DMS53 (cell line): ENCODE results near the gene DNMT3A.

Source experiments
- DNase-seq: peaks from one replicate; lab custom pipeline; 2025; lab: John Stamatoyannopoulos, UW

The DNMT3A gene

DNA sequence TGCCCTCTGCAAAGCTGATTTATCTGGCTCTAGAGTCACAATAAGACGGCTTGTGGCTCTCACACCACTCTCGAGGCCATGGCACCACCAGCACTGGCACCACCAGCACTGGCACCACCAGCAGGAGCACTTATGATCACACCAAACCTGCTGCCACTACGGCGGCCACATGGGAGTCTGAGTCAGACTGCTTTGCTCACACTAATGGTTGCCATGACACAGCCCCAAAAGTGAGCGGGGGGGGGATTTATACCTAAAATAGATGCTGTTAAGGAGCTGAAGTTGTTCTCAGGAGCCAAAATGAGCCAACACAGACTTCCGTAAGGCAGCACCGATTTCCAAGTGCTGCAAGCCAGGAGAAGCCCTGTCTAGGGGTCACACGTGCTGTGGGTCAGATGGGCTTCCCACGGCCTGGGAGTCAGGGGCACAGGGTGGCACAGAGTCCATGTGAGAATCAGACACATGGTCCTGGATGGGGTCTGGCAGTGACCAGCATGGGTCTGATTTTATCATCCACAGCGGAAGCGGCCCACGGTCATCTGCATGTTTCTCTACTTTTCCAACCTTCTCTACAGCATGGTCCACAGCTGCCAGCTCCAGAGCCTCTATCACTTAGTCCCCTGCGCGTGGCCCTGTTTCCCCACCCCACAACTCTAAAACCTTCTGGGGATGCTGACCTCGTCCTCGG is 16.7 kb downstream of the DNMT3A start:
- DNase-seq: no peak

GRCh38 chr2:25324251-25324650 is 17.5 kb downstream of the DNMT3A start:
- DNase-seq: no peak

- DNase-seq: no peak
Observed at GRCh38 chr2:25323610-25324189, 18.0 kb downstream of the DNMT3A start.

- no peak for DNase-seq
Observed at GRCh38 chr2:25323042-25323514, 18.6 kb downstream of the DNMT3A start.

DNA sequence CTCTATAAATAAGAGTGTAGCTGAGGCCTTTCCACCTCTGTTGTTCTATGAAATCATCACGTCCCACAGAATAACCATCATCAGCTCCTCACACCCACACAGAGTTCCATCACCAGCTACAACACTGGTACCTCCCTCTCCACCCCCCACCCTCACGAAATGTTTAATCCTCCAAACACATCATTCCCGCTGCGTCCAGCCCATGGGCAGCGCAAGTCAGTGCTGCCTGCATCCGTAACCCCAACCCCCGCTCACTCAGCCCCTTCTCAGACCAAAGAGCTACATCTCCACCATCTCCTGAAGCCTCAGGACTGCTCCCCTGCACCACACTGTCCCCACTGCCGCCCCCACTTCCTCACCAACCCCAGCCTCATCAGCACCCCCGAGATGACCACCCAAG is 19.4 kb downstream of the DNMT3A start:
- DNase-seq: no peak

GRCh38 chr2:25320077-25320476 is 21.6 kb downstream of the DNMT3A start:
- no peak for DNase-seq

DNA sequence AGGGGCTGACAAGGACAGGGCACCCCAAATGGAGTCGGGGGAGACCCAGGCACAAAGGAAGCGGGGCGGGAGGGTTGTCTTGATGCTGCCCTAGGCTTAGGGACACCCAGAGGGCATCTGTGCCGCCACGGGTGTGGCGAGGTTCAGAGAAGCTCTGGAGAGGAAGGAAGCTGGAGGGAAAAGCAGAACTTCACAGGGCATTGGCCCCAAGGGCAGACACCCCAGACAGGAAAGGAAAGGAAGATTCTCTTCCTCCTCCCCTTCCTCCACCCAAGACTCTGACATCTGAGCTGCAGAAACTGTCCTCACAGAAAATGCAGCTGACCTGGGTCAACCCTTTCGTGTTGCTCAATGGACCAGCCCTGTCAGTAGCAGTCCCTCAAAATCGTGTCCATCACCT is 25.6 kb downstream of the DNMT3A start:
- DNase-seq: no peak

DNA sequence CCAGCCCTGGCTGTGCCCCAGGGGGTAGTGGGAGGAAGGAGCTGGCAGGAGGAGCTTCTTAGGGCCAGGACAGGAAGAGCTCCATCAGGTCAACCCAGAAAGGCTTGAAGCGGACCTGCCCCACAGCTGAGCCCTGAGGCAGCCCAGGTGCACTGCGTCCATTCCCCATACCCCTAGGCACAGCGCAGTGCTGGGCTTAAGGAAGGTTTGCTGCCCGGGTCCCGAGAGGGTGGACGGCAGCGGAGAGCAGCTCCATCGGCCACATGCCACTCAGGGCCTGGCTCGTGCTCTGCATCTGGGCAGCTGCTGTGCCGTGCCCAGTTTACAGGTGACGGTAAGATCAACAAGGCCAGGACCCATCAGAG is 26.4 kb downstream of the DNMT3A start:
- no peak for DNase-seq

GRCh38 chr2:25314514-25315315 is 27.0 kb downstream of the DNMT3A start:
- DNase-seq: peak; percentile 21

DNA sequence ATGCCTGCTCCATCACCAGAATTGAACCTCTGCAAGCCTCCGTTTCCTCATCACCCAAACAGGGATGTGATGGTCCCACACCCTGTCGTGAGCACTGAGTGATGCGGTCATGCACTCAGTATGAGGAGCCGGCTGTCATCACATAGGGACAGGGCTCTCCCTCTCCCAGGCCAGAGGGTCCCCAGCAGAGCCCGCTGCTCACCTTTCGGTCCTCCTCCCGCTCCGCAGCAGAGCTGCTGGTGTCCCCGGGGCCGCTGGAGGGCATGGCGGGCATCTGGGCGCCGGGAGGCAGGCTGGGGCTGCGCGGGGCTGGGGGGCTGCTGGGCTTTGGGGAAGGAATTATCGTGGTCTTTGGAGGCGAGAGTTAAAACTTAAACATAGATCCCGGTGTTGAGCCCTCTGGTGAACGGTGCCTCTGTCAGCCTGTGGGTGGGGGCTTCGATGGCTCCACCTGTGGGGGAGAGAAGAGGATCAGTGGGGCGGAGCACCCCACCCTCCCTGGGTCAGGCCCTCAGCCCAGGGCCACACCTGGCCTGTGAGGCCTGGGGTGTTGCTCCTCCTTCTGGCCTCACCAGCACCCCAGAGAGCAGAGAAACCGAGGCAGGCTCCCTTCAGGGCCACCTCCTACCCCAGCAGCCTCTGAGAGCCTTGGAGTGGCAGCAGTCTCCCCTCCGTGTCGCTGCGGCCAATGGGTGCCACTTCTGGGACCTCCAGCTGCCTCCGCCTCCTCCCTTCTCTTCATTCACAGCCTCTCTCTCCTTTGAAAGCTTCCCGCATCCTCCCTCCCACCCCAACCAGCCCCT is 27.8 kb downstream of the DNMT3A start:
- DNase-seq: no peak

DNA sequence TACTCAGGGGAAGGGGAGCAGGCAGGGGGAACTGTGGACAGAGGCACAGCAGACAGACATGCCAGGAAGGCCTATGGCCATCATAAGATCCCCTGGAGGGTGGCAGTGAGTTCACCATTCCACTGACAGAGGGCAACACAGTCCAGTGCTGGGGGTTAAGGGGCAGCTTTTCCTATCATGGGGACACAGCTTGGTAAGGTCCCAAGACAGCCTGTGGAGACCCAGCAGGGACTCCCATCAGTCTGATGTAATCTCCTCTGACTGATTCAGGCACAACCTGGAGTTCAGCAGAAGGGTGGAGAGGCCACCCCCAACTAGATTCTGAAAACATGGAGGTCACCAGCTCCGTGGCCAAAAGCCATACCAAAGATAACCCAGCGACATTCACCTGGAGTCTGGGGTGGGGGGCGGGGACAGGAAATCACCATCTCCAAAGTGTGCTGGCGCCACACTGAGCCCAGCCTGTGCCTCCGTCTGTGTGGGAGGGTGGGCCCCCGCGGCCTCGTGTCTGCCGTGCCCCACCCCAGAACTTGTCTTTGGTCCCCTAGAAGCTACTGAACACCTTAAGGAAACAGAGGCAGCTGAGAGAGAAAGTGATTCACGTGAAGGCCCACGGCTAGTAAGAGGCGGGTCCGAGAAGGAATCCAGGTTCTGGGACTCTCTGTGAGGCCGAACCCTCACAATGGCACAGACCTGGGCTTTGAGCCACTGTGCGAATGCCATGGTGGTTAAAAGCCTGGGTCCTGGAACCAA is 28.6 kb downstream of the DNMT3A start:
- DNase-seq: peak; percentile 8

DNA sequence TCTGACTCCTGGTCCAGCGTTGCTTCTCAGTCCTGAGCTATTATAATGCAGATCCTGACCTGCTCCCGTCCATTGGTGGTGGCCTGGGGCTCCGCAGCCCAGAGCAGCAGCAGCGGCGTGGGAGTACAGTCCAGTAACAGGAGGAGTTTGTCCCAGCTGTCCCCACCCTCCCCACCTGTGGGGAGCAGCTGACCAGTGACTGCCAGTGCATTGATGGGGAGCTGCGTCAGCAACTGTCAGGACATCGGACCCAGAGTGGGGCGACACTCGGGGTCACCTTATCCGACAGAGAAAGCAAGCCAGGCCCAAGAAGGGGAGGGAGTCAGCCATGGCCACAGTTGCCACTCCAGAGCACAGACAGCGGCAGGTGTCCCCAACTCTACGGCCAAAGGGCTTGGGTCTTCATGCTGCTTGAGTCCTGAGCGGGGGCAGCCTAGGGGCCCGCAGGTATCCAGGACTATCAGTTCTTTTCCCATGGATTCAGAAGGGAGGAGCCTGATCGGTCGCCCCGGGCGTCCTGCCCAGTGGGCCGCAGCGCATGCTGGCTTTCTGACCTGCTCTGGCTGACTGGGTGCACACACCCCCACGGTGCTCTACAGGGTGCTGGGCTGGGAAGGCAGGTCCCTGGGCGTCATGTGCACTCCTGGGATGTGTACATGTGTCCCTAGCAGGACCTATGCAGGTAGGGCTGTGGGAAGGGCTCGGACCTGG is 29.7 kb downstream of the DNMT3A start:
- DNase-seq: peak; percentile 51

GRCh38 chr2:25310965-25311864 is 30.5 kb downstream of the DNMT3A start:
- peak; percentile 91 for DNase-seq

GRCh38 chr2:25310709-25310964 is 31.1 kb downstream of the DNMT3A start:
- DNase-seq: no peak

DNA sequence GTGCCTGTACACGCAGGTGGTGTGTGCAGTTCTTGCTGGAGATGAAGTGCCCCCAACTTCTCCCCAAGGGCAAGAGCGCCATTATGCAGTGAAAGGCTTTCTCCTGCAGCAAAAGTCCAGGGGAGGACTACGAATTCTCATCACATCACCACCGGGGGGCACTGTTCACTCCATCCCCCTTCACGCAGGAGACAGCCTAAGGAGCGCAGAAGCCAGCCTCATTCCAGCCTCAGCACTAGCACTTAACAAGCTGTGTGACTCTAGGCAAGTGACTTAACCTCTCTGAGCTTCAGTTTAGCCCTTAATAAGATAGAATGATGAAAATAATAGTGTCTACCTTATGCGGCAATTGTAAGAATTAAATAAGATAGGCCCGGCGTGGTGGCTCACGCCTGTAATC is 32.3 kb downstream of the DNMT3A start:
- DNase-seq: peak; percentile 61

DNA sequence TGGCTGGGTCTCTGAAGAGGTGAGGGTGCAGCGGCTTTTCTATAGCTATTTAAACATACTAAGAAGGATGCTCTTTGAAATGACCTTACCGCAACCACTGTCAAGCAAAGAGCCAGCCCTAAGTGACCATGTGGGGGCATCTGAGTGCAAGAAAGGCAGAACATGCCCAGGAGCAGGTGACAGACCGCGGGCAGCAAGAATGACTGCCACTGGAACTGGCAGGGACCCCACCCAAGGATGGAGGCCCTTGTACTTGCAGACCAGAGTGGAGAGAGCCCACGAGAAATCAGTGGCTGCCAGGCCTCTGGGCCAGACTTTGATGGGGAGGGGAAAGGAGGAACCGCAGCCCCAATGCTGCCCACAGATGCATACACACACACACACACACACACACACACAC is 33.1 kb downstream of the DNMT3A start:
- no peak for DNase-seq

DNA sequence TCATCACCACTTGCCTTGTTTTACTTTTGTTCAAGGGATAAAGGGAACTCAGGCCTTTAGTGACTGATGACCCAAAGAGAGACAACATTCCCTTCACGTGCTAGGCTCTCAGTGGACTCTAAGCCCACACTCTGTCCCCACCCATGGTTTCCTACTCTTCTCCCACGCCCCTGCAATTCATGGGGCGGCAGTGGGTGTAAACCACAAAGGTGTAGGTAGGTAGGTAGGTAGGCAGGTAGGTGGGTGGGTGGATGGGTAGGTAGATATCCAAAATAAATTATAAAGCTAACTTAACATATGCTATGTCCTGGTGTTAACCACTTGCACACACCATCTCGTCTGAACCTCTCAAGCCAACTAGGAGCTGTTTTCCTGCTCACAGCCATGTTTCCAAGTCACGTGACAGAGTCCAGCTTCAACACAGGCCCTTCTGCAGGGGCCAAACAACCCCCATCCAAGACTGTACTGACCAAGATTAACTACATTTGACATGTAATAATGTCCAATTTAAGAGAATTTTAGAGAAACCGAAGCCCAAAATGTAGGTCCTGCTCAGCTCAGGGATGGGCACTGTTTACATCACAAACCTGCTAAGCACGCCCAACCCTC is 33.7 kb downstream of the DNMT3A start:
- no peak for DNase-seq

GRCh38 chr2:25306777-25307368 is 34.9 kb downstream of the DNMT3A start:
- no peak for DNase-seq

DNA sequence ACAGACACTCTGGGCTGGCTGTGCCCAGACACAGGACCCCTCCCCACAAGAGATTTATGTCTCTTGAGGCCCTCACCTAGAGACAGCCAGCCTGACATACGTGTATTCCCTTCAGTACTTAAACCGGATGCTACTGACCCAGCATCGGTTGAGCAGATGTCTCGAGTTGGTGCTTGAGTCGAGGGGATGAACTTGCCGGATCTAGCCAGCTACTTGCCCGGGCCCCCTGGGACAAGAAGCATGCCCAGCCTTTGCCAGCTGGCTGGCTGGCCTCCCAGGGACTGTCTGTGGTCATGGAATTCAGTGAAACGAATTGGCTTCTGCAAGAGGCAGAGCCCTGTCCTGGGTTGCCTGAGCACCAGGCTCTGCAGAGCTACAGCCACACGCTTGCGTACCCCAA is 36.0 kb downstream of the DNMT3A start:
- DNase-seq: no peak
